ENCODE data around the gene FBXO40. TPM values are rescaled to one million over a fixed set of nuclear protein-coding genes. Genes with fewer than 3 reads are reported as not detected.

FBXO40 gene
- total and polyA plus RNA-seq, 2 experiments from 2014 or later: 0.03 TPM; not detected in 1

DNA sequence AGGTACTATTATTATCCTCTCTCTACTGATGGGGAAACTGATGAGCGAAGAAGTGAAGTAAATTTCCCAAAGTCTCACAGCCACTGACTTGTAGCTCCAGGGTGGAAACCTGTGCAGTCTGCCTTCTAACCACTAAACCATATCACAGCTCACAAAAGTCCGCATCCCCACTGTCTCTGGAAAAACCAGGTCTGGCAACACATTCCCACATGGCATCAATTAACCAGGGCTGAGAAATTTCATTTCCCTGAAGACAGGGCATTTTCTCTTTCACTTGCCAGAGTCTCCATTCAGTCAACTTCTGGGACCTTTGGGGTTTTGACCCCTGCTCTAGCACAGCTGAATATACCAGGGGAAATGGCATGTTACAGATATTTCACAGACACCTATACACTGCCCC is 26.5 kb downstream of the FBXO40 start (continued):
- TF ChIP-seq, protein P1, sequence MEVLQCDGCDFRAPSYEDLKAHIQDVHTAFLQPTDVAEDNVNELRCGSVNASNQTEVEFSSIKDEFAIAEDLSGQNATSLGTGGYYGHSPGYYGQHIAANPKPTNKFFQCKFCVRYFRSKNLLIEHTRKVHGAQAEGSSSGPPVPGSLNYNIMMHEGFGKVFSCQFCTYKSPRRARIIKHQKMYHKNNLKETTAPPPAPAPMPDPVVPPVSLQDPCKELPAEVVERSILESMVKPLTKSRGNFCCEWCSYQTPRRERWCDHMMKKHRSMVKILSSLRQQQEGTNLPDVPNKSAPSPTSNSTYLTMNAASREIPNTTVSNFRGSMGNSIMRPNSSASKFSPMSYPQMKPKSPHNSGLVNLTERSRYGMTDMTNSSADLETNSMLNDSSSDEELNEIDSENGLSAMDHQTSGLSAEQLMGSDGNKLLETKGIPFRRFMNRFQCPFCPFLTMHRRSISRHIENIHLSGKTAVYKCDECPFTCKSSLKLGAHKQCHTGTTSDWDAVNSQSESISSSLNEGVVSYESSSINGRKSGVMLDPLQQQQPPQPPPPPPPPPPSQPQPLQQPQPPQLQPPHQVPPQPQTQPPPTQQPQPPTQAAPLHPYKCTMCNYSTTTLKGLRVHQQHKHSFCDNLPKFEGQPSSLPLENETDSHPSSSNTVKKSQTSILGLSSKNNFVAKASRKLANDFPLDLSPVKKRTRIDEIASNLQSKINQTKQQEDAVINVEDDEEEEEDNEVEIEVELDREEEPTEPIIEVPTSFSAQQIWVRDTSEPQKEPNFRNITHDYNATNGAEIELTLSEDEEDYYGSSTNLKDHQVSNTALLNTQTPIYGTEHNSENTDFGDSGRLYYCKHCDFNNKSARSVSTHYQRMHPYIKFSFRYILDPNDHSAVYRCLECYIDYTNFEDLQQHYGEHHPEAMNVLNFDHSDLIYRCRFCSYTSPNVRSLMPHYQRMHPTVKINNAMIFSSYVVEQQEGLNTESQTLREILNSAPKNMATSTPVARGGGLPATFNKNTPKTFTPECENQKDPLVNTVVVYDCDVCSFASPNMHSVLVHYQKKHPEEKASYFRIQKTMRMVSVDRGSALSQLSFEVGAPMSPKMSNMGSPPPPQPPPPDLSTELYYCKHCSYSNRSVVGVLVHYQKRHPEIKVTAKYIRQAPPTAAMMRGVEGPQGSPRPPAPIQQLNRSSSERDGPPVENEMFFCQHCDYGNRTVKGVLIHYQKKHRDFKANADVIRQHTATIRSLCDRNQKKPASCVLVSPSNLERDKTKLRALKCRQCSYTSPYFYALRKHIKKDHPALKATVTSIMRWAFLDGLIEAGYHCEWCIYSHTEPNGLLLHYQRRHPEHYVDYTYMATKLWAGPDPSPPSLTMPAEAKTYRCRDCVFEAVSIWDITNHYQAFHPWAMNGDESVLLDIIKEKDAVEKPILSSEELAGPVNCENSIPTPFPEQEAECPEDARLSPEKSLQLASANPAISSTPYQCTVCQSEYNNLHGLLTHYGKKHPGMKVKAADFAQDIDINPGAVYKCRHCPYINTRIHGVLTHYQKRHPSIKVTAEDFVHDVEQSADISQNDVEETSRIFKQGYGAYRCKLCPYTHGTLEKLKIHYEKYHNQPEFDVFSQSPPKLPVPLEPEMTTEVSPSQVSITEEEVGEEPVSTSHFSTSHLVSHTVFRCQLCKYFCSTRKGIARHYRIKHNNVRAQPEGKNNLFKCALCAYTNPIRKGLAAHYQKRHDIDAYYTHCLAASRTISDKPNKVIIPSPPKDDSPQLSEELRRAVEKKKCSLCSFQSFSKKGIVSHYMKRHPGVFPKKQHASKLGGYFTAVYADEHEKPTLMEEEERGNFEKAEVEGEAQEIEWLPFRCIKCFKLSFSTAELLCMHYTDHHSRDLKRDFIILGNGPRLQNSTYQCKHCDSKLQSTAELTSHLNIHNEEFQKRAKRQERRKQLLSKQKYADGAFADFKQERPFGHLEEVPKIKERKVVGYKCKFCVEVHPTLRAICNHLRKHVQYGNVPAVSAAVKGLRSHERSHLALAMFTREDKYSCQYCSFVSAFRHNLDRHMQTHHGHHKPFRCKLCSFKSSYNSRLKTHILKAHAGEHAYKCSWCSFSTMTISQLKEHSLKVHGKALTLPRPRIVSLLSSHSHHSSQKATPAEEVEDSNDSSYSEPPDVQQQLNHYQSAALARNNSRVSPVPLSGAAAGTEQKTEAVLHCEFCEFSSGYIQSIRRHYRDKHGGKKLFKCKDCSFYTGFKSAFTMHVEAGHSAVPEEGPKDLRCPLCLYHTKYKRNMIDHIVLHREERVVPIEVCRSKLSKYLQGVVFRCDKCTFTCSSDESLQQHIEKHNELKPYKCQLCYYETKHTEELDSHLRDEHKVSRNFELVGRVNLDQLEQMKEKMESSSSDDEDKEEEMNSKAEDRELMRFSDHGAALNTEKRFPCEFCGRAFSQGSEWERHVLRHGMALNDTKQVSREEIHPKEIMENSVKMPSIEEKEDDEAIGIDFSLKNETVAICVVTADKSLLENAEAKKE (CRISPR knock-in tag; IDR thresholded peaks at IDR 0.05): no peak

DNA sequence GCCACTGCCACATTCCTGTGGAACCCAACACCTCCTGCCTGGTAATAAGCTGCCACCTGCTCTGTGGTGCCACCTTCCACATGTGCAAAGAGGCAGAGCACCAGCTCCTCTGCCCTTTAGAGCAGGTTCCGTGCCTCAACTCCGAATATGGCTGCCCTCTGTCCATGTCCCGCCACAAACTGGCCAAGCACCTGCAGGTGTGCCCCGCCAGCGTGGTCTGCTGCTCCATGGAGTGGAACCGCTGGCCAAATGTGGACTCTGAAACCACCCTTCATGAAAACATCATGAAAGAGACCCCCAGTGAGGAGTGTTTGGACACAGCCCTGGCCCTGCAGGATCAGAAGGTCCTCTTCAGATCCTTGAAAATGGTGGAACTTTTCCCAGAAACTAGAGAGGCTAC is 28.3 kb downstream of the FBXO40 start:
- Histone ChIP-seq H3K9me2 (ENCODE audit: insufficient read depth) (peaks cover 13% of the 10 kb centered on the region; the same call in 1 of the 2 replicates), H3K4me2 (no peak overlapping the region), H3F3A (replicated peaks; ENCODE audit: low read depth) (no peaks in the 10 kb centered on the region), H3K4me3 (no peak overlapping the region), H2AFZ (no peak overlapping the region), H4K20me1 (replicated peaks; ENCODE audit: insufficient read depth) (no peaks in the 10 kb centered on the region), H3K27me3 (ENCODE audit: insufficient read depth) (no peaks in the 10 kb centered on the region), H3K4me1 (ENCODE audit: insufficient read depth) (peaks cover 11% of the 10 kb centered on the region), H3K27ac (ENCODE audit: low read depth) (no peak overlapping the region), H3K79me2 (replicated peaks; ENCODE audit: insufficient read depth) (no peaks in the 10 kb centered on the region), H3K36me3 (ENCODE audit: insufficient read depth) (no peaks in the 10 kb centered on the region)
- Mint-ChIP-seq H3K27ac (no peak overlapping the region), H3K4me3 (no peak overlapping the region), H3K9me3 (no peaks in the 10 kb centered on the region), H3K36me3 (ENCODE audit: low read depth) (no peaks in the 10 kb centered on the region), H3K4me1 (peaks cover 12% of the 10 kb centered on the region), H3K27me3 (ENCODE audit: insufficient read depth, low read depth, poor library complexity) (no peaks in the 10 kb centered on the region)
- DNase-seq (ENCODE audit: low spot score): no peak
- TF ChIP-seq, protein P2, sequence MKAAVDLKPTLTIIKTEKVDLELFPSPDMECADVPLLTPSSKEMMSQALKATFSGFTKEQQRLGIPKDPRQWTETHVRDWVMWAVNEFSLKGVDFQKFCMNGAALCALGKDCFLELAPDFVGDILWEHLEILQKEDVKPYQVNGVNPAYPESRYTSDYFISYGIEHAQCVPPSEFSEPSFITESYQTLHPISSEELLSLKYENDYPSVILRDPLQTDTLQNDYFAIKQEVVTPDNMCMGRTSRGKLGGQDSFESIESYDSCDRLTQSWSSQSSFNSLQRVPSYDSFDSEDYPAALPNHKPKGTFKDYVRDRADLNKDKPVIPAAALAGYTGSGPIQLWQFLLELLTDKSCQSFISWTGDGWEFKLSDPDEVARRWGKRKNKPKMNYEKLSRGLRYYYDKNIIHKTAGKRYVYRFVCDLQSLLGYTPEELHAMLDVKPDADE (IDR thresholded peaks at IDR 0.05): no peak
- TF ChIP-seq ZNF331 (CRISPR knock-in tag; IDR thresholded peaks at IDR 0.05; ENCODE audit: low read depth): no peak
- ATAC-seq: no peak

Data from GM23338 (cell line).